GM18907 (cell line): ENCODE measurements around the gene BET1L.

Source experiments
- ATAC-seq: cut with Tn5 transposase; IDR thresholded peaks from one replicate; pipeline ENCODE4 v1.9.1; 2021; ENCODE audit warnings: mild to moderate bottlenecking, moderate library complexity; ENCODE audit not compliant: unreplicated experiment

Gene BET1L

GRCh38 chr11:210803-211180 is 3.6 kb upstream of the BET1L start:
- ATAC-seq, result no peak

DNA sequence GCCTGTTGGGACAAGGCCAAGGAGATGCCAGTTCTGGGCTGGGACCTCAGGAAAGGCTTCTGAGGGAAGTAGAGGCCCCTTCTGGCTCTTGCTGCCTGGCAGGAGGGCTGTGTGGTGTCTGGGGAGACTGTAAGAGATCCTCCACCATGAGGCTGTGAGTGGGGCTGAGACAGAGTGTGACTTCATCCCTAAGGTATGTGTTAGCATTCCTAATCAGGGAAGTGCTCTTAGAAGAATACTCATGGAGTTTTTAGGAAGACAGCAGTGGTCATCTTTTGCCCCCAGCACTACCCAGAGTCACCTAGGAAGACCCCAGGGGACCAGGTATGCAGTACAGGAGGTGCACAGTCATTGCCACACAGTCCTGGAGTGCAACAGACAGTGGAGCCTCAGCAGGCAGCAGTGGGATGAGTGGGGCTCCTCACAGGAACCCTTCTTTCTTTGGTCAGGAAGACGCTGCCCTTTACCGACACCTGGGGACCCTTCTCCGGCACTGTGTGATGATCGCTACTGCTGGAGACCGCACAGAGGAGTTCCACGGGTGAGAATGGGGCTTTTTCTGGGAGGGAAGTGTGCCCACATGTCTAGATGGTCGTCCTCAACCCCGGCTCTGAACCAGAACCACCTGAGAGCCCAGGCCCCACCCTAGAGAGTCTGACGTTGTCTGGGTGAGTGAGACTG is 3.1 kb upstream of the BET1L start:
- ATAC-seq, result no peak

- ATAC-seq, result no peak
Observed at GRCh38 chr11:209275-210121, 2.3 kb upstream of the BET1L start.

DNA sequence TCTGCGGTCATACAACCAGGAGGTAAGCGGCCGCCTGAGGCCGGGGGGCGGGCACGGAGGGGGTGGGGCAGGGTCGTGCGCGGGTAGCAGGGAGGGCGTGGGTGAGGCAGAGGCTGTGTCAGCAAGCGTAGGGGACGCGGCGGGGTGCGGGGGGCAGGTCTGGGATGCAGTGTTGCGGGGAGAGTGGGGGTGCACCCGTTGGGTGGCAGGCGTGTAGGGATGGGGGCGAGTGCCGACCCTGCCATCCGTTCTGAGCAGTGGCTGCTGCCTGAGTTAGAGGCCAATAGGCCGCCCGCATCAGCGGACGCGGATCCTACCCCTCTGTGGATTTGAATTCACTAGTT is 1.7 kb upstream of the BET1L start:
- no peak for ATAC-seq

DNA sequence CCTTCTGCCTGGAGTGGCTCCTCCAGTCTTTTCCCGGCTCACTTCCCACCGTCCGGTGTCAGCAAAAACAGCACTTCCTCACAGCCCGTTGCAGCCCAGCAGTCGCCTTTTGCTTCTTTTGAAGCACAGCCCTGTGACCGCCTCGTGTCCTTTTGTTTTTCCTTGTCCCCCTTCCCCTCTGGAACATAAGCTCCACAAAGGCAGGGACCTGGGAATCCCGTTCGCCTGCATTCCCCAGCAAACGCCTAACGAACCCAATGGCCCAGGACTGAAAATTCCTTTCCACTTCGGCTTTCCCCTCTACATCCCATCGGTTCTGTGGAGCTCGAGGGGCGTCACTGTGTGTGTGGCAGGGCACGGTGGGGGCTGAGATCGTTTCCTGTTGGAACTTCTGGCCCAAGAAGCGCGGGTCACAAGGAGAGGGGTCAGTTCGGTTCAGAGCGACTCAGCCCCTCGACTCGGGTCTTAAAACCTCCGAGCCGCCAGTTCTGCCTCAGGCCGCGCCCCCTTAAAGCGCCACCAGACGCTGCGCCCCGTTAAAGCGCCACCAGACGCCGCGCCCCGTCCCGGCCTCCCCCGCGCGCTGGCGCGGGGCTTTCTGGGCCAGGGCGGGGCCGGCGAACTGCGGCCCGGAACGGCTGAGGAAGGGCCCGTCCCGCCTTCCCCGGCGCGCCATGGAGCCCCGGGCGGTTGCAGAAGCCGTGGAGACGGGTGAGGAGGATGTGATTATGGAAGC is 1.1 kb upstream of the BET1L start:
- no peak for ATAC-seq

GRCh38 chr11:207863-208180 is 623 bp upstream of the BET1L start:
- ATAC-seq, result peak; percentile 1

- ATAC-seq, result peak; percentile 14
Observed at GRCh38 chr11:206526-207207, 532 bp downstream of the BET1L start.

DNA sequence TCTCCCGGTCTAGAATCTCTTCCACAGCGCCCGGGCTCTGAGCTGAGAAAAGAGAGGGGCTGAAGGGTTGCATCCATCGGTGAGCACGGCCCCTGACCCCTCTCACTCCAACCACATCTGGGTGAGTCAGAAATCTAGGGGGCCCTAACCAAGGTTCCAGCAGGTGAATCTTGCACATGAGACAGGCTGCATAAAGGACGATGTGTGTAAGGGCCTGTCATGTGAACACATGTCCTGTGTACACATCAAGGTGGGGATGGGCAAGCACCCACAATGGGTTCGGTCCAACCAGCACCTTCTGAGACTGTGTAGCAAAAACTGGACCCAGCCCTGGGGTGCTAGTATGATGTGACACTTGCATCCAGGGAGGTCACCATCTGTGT is 1.2 kb downstream of the BET1L start:
- no peak for ATAC-seq

- no peak for ATAC-seq
Observed at GRCh38 chr11:205221-206001, 1.8 kb downstream of the BET1L start.

- no peak for ATAC-seq
Observed at GRCh38 chr11:204587-205109, 2.6 kb downstream of the BET1L start.

DNA sequence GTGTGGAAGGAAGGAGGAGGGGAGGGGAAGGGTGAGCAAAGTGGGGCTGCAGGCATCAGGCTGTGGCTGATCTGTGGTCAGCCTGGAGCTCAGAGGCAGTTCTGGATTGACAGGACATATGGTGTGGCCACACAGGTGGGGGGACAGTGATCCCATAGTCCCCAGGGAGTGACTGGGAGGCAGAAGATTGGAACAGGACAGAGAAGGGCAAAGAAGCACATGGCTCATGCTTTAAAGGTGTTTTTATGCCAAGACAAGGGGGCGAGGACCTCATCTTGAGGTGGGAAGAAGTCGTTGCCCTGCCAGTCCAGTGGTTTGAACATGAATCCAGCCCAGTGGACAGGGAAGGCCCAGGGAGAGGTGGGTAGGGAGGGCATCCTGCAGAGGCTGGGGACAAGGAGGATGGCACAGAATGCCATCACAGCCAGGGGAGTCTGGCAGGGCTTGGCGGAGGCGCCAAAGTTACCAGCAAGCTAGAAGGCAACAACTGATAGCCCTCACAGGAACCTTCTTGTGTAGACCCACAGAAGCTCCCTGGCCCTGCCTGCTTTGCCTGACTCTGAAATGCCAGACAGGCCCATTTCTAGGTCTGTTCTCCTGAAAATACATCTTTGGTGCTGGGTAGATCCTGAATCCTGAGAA is 3.1 kb downstream of the BET1L start:
- no peak for ATAC-seq

GRCh38 chr11:203056-203944 is 3.9 kb downstream of the BET1L start:
- ATAC-seq, result no peak

DNA sequence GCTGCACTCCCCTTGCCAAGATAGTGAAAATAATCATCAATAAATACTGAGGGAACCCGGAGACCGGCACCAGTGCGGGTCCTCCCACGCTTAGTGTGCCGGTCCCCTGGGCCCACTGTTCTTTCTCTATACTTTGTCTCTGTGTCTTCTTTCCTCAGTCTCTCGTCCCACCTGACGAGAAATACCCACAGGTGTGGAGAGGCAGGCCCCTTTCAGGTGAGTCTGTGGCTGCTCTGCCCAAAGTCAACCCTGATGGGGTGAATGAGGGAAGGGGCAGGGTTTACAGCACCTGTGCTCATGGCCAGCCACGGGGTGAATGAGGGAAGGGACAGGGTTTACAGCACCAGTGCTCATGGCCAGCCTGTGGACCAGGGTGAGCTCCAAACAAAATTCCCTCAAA is 4.7 kb downstream of the BET1L start:
- ATAC-seq, result no peak

GRCh38 chr11:201966-202365 is 5.2 kb downstream of the BET1L start:
- ATAC-seq, result no peak

DNA sequence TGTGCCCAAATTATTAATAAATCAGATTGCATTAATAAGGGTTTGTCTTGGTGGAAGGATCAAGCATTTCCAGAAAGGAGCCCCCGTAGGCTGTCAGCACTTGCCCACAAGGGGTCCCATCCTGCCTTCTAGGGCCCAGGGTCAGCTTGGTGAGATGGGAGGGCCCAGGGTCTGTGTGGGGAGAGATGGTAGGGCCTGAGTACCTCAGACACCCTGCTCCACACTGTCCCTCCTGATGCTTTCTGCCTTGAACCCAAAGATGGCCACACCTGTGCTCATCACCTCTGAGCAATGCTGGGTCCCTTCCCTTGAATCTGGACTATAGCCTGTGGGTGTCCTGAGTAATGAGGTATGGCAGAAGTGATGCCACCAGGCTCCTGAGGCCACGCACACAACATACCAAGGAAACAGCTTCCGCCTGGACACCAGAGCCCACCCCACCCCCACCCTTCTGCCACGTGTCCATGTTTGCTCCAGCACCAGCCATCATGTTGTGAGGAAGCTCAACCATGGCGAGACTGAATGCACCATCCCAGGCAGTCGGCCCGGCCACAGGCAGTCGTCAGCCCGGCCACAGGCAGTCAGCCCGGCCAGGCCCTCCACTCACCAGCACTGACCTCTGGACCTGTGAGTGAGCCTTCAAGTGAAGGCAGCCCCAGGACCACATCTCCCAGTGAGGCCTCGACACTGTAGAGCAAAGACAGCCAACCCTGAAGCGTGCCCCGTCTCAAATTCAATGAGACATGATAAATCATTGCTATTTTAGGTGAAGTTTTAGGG is 6.8 kb downstream of the BET1L start:
- ATAC-seq, result no peak

DNA sequence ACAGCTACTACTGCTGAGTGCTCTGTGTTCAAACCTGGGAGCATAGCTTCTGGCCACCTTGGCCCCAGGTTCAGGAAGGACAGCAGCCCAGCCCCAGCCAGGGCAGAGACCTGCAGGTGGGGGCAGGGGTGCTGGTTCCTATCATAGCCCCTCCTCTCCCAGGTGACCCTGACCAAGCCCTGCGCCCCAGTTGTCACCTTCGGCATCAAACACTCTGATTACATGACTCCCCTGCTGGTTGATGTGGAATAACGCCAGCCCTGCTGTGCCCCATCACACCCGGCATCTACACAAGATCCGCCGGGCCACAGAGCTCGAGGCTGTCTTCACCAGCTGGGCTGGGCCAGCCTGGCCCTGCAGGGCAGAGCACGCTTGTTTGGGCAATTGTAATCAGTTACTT is 7.4 kb downstream of the BET1L start:
- no peak for ATAC-seq

DNA sequence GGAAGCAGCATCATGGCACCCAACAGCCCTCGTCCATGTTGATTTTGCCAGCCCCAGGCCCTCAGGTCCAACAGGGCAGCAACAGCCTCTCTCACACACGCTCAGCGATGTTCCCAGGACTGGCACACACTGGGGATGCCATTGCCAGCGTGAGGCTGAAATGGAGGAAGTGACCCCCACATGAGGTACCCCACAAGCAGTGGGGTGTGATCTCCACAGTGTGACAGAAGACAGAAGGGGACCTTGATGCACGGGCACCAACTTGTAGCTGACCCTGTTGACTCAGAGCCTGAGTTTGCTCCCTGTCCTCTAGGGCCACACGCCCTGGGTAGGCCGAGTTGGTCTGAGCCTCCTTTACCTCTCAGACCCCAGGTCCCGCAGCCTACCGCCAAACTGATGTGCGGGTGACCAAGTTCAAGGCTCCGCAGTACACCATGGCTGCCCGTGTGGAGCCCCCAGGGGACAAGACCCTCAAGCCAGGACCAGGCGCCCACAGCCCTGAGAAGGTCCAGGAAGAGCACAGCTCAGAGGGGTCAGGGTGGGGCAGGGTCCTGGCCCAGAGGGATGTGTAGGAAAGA is 8.1 kb downstream of the BET1L start:
- ATAC-seq, result no peak

DNA sequence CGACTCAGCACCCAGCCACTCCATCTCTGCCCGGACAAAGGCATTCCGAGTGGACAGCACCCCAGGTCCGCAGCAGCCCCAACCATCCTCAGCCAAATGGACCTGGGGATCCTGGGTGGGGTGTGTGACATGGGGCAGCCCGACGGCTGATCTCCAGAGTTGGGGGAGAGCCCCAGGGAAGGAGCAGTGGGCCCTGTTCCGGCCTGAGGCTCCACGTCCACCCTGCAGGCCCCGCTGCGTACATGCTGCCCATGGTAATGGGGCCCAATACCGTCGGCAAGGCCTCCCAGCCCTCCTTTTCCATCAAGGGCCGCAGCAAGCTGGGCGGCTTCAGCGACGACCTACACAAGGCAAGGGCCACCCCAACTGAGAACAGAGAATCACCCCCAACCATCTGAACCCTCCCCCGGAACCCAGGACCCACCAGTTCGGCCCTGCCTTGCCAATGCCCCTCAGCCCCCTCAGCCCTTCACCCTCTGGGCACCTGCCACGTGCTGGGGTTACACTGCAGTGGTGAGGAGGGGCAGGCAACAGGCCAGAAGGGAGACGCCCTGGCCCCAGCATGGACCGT is 8.9 kb downstream of the BET1L start:
- no peak for ATAC-seq
